Endodermal cell (in vitro differentiated cells): ENCODE data around the gene MAN2B1. TPM values are rescaled to one million over a fixed set of nuclear protein-coding genes. Genes with fewer than 3 reads are reported as not detected.

Experiments used
- DNase-seq: peaks from one replicate; pipeline ENCODE4 v3.0.0-alpha.2; 2017
- H3K27ac ChIP-seq: 2 replicates; pipeline ENCODE4 v1.5.1; 2013; ENCODE audit warnings: mild to moderate bottlenecking, low read depth, low read length, moderate library complexity
- H3K27me3 ChIP-seq: 2 replicates; pipeline ENCODE4 v1.6.1; 2013; ENCODE audit warnings: mild to moderate bottlenecking, low read length, moderate library complexity; ENCODE audit not compliant: insufficient read depth, control insufficient read depth, poor library complexity, severe bottlenecking
- H3K36me3 ChIP-seq: 2 replicates; pipeline ENCODE4 v1.7.0; 2013; ENCODE audit warnings: mild to moderate bottlenecking, low read length, moderate library complexity; ENCODE audit not compliant: control insufficient read depth, insufficient read depth
- H3K4me1 ChIP-seq: one replicate; pipeline ENCODE4 v1.7.0; 2013; ENCODE audit warnings: low read length; ENCODE audit not compliant: control insufficient read depth, insufficient read depth
- H3K4me3 ChIP-seq: 2 replicates; pipeline ENCODE4 v1.5.1; 2013; ENCODE audit warnings: mild to moderate bottlenecking, low read length, moderate library complexity
- H3K9ac ChIP-seq: 2 replicates; pipeline ENCODE4 v1.6.1; 2013; ENCODE audit warnings: mild to moderate bottlenecking, low read length, moderate library complexity; ENCODE audit not compliant: poor library complexity, severe bottlenecking; ENCODE audit errors: extremely low read depth
- H3K9me3 ChIP-seq: 2 replicates; pipeline ENCODE4 v1.6.1; 2013; ENCODE audit warnings: mild to moderate bottlenecking, low read length, moderate library complexity; ENCODE audit not compliant: control insufficient read depth
- H3K27ac Mint-ChIP-seq: 2 replicates; pipeline ENCODE4 v1.8.0; 2020; ENCODE audit warnings: mixed read lengths
- H3K27me3 Mint-ChIP-seq: 2 replicates; pipeline ENCODE4 v1.8.0; 2021; ENCODE audit warnings: mild to moderate bottlenecking, mixed read lengths; ENCODE audit not compliant: insufficient read depth
- H3K36me3 Mint-ChIP-seq: 2 replicates; pipeline ENCODE4 v1.8.0; 2020; ENCODE audit warnings: low read depth, mixed read lengths
- H3K4me1 Mint-ChIP-seq: 2 replicates; pipeline ENCODE4 v1.8.0; 2020; ENCODE audit warnings: mixed read lengths
- H3K4me3 Mint-ChIP-seq: 2 replicates; pipeline ENCODE4 v1.8.0; 2020; ENCODE audit warnings: mild to moderate bottlenecking, moderate library complexity, mixed read lengths
- H3K9me3 Mint-ChIP-seq: 2 replicates; pipeline ENCODE4 v1.8.0; 2020; ENCODE audit warnings: mild to moderate bottlenecking, mixed read lengths
- CTCF ChIP-seq: fragments of 200-600 bp; sonication (generic); conservative IDR thresholded peaks from 2 replicates; pipeline ENCODE4 v1.5.0; 2021; ENCODE audit warnings: antibody characterized with exemption, mild to moderate bottlenecking
- WGBS, 2 experiments: methylation state at CpG; one replicate each; pipeline versions ENCODE4 v1.1.5 to v1.1.7; 2013; ENCODE audit warnings: missing lambda C conversion rate in 2 of 2, mixed read lengths in 1 of 2; ENCODE audit not compliant: insufficient coverage in 1 of 2, insufficient read length in 1 of 2; 5-methylcytosine and 5-hydroxymethylcytosine counted together
- total RNA-seq, 2 donors: library from RNA; stranded (reverse); fragmentation: NEBNext Ultra II Directional in 1 of 2; extraction: Animal tissue kit (Norgen Biotek cat#: 25700) in 1 of 2; gene quantifications; 2 replicates in 1 of 2; 3 replicates in 1 of 2; pipeline ENCODE4 v1.2.1, GENCODE V29; 2021

Gene MAN2B1
- total RNA-seq, 2 donors from 2014 or later, result 101 to 113 TPM

- Mint-ChIP-seq H3K27ac (no peak overlapping the region), H3K36me3 (peaks cover 38% of the 10 kb centered on the region), H3K9me3 (no peaks in the 10 kb centered on the region), H3K4me3 (no peak overlapping the region), H3K4me1 (no peaks in the 10 kb centered on the region), H3K27me3 (no peaks in the 10 kb centered on the region)
- DNase-seq, result no peak
- H3K9me3 ChIP-seq, result no peaks in the 10 kb centered on the region
- WGBS, 2 experiments, result 93 to 95% methylated on average over 8 to 10 of the region's 11 CpGs
- H3K27me3 ChIP-seq, result no peaks in the 10 kb centered on the region
- no peak overlapping the region for H3K27ac ChIP-seq
- H3K4me1 ChIP-seq, result no peaks in the 10 kb centered on the region
- no peak for TF ChIP-seq CTCF
- H3K9ac ChIP-seq, result no peak overlapping the region
- peaks cover 12% of the 10 kb centered on the region for H3K36me3 ChIP-seq
- H3K4me3 ChIP-seq, result no peak overlapping the region
Observed at GRCh38 chr19:12597594-12597993, 68.9 kb downstream of the MAN2B1 start.

GRCh38 chr19:12596927-12597548, 69.5 kb downstream of the MAN2B1 start:
- no peak for DNase-seq
- H3K4me3 ChIP-seq, result peak overlapping the region; percentile 45

More at GRCh38 chr19:12596927-12597548, 69.5 kb downstream of the MAN2B1 start:
- H3K9me3 ChIP-seq, result no peaks in the 10 kb centered on the region
- no peaks in the 10 kb centered on the region for H3K27me3 Mint-ChIP-seq
- H3K9me3 Mint-ChIP-seq, result no peaks in the 10 kb centered on the region
- no peaks in the 10 kb centered on the region for H3K4me1 Mint-ChIP-seq
- H3K36me3 ChIP-seq, result peaks cover 13% of the 10 kb centered on the region
- H3K4me1 ChIP-seq, result no peaks in the 10 kb centered on the region
- H3K4me3 Mint-ChIP-seq, result no peak overlapping the region
- H3K9ac ChIP-seq, result no peak overlapping the region
- WGBS, 2 experiments, result 43 to 73% methylated on average over 23 to 38 of the region's 38 CpGs
- no peak for TF ChIP-seq CTCF
- H3K27me3 ChIP-seq, result no peaks in the 10 kb centered on the region
- H3K27ac ChIP-seq, result no peak overlapping the region
- peaks cover 38% of the 10 kb centered on the region for H3K36me3 Mint-ChIP-seq
- H3K27ac Mint-ChIP-seq, result no peak overlapping the region

Other genes with a start within 250 kb of the MAN2B1 start
- gene ZNF443, start 225.7 kb downstream of the MAN2B1 start, total RNA-seq, result 10 to 100 TPM; 14.3 to 18.6 TPM
- gene ZNF709, start 181.9 kb downstream of the MAN2B1 start, total RNA-seq, result 1 to 10 TPM; 5.3 to 7.4 TPM
- 10 to 100 TPM; 17.3 to 20.6 TPM for gene ZNF564, start 115.3 kb downstream of the MAN2B1 start, total RNA-seq
- 10 to 100 TPM; 10.6 to 11.2 TPM for gene ZNF490, start 55.9 kb downstream of the MAN2B1 start, total RNA-seq
- gene ZNF791, start 55.8 kb downstream of the MAN2B1 start, total RNA-seq, result 10 to 100 TPM; 23.2 to 32.1 TPM
- 10 to 100 TPM; 18.8 to 26.2 TPM for gene WDR83, start 65 bp upstream of the MAN2B1 start, total RNA-seq
- gene DHPS, start 15.1 kb upstream of the MAN2B1 start, total RNA-seq, result 10 to 100 TPM; 76.1 to 98.5 TPM
- not detected for gene GNG14, start 21.3 kb upstream of the MAN2B1 start, total RNA-seq
- gene FBXW9, start 29.9 kb upstream of the MAN2B1 start, total RNA-seq, result 10 to 100 TPM; 12.6 to 14.7 TPM
- 100 to 1,000 TPM; 106 to 113 TPM for gene TNPO2, start 57.2 kb upstream of the MAN2B1 start, total RNA-seq
- gene TRIR, start 67.9 kb upstream of the MAN2B1 start, total RNA-seq, result 100 to 1,000 TPM; 103 to 125 TPM
- gene GET3, start 70.8 kb upstream of the MAN2B1 start, total RNA-seq, result 100 to 1,000 TPM in 1 of 2 donors, 10 to 100 TPM in 1; 97.8 to 102 TPM
- gene BEST2, start 85.0 kb upstream of the MAN2B1 start, total RNA-seq, result 1 to 10 TPM in 1 of 2 donors, under 1 TPM in 1; 0.95 to 1.2 TPM
- 100 to 1,000 TPM in 1 of 2 donors, 10 to 100 TPM in 1; 82.1 to 103 TPM for gene HOOK2, start 108.8 kb upstream of the MAN2B1 start, total RNA-seq
- 1 to 10 TPM; 6.7 to 7.2 TPM for gene JUNB, start 124.7 kb upstream of the MAN2B1 start, total RNA-seq
- 100 to 1,000 TPM; 429 to 507 TPM for gene PRDX2, start 135.1 kb upstream of the MAN2B1 start, total RNA-seq
- gene THSD8, start 135.3 kb upstream of the MAN2B1 start, total RNA-seq, result 10 to 100 TPM; 34.4 to 57.4 TPM
- 10 to 100 TPM; 51.0 to 97.1 TPM for gene RNASEH2A, start 139.8 kb upstream of the MAN2B1 start, total RNA-seq
- gene RTBDN, start 167.8 kb upstream of the MAN2B1 start, total RNA-seq, result 1 to 10 TPM in 1 of 2 donors, under 1 TPM in 1; 0.68 to 1.7 TPM
- gene MAST1, start 171.8 kb upstream of the MAN2B1 start, total RNA-seq, result 10 to 100 TPM in 1 of 2 donors, 1 to 10 TPM in 1; 6.9 to 18.5 TPM
- 10 to 100 TPM; 20.8 to 32.3 TPM for gene DNASE2, start 214.7 kb upstream of the MAN2B1 start, total RNA-seq
- gene KLF1, start 220.5 kb upstream of the MAN2B1 start, total RNA-seq, result 1 to 10 TPM in 1 of 2 donors, under 1 TPM in 1; 0.91 to 1.0 TPM
- 10 to 100 TPM; 58.1 to 62.9 TPM for gene GCDH, start 224.4 kb upstream of the MAN2B1 start, total RNA-seq